Measurements from ENCODE around the gene RNF31. TPM values are rescaled to one million over a fixed set of nuclear protein-coding genes. Genes with fewer than 3 reads are reported as not detected.

Gene RNF31
- polyA plus RNA-seq, 1 of the 3 experiments (the other 2 are of a cell fraction): 19.2 TPM

DNA sequence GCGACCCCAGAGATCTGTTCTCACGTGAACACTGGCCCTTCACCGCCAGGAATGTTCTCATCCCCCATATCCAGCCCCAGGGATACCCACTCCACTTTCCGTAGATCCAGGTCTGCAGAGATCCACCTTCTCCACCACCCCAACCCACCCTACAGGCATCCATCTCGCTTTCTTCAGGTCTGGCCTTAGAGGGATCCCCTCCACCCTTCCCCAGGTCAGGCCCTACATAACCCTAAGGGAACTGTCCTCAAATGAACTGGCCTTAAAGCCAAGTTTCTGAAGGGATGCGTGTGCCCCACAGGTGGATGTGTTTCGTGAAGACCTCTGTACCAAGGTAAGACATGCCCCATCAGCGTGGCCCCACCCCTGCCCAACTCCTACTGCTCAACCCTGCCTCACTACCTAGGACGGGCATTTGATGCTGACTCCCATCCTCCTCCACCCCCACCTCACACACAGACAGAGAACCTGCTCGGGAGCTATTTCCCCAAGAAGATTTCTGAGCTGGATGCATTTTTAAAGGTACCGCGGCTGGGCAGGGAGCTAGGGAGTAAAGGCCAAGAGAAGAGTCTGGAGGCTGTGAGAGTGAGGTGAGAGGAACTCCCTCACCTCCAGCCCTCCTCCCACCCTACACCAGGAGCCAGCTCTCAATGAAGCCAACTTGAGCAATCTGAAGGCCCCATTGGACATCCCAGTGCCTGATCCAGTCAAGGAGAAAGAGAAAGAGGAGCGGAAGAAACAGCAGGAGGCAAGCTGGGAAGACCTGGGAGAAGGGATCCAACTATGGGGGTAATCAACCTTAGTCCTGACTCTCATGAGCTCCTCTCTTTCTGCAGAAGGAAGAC, 10.4 kb upstream of the RNF31 start:
- DNase-seq: no peak
- no peaks in the 10 kb centered on the region for H3K27me3 ChIP-seq (ENCODE audit: insufficient read depth)
- no peaks in the 10 kb centered on the region for H3K9me3 ChIP-seq
- peaks cover 6 to 31% of the 10 kb centered on the region in 2 experiments; a peak in 3 of 4 replicates for H3K4me1 ChIP-seq (ENCODE audit: control insufficient read depth in 1 of 2, insufficient read depth in 2 of 2, low read depth in 1 of 2, low read length in 1 of 2)
- WGBS (ENCODE audit: low lambda C conversion rate): 49% methylated on average over 13 of the region's 13 CpGs
- peaks cover 33% of the 10 kb centered on the region for H3K79me2 ChIP-seq (ENCODE audit: insufficient read depth)
- no peaks in the 10 kb centered on the region for H4K20me1 ChIP-seq (ENCODE audit: insufficient read depth)
- H3F3A ChIP-seq (replicated peaks; ENCODE audit: insufficient read depth): peaks cover 10% of the 10 kb centered on the region
- CTCF ChIA-PET: interaction anchor here (0.7 to 4.7 kb wide), 6 partner anchors 11 to 46 kb away, joined by 3 to 22 read pairs (median 4); partner anchors contain the start of genes DCAF11, IRF9, NRL and PCK2
- H3K4me3 ChIP-seq (ENCODE audit: low read depth in 2 of 2, low read length in 1 of 2): peak overlapping the region; percentile 82 to 91
- H3K4me2 ChIP-seq: peak overlapping the region; percentile 82
- POLR2A ChIA-PET: interaction anchor here (0.6 to 3.0 kb wide), 7 partner anchors 8 to 1261 kb away, joined by 3 to 21 read pairs (median 5); partner anchors contain the start of genes DCAF11, IRF9, NRL and PSME2
- peaks cover 21 to 24% of the 10 kb centered on the region in 2 experiments for H3K36me3 ChIP-seq (replicated peaks in 1 of 2; ENCODE audit: control insufficient read depth in 1 of 2, insufficient read depth in 2 of 2, low read length in 1 of 2)
- no peak overlapping the region for H2AFZ ChIP-seq (ENCODE audit: low read depth)
- no peak for TF ChIP-seq TEAD4 (IDR thresholded peaks at IDR 0.05; ENCODE audit: borderline replicate concordance, insufficient read depth)
- TF ChIP-seq, protein P1, sequence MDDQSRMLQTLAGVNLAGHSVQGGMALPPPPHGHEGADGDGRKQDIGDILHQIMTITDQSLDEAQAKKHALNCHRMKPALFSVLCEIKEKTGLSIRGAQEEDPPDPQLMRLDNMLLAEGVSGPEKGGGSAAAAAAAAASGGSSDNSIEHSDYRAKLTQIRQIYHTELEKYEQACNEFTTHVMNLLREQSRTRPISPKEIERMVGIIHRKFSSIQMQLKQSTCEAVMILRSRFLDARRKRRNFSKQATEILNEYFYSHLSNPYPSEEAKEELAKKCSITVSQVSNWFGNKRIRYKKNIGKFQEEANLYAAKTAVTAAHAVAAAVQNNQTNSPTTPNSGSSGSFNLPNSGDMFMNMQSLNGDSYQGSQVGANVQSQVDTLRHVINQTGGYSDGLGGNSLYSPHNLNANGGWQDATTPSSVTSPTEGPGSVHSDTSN (IDR thresholded peaks at IDR 0.05): no peak
- no peak for TF ChIP-seq JUND (IDR thresholded peaks at IDR 0.05)
- TF ChIP-seq FOXM1 (IDR thresholded peaks at IDR 0.05; ENCODE audit: low read depth): no peak
- TF ChIP-seq, protein P2, sequence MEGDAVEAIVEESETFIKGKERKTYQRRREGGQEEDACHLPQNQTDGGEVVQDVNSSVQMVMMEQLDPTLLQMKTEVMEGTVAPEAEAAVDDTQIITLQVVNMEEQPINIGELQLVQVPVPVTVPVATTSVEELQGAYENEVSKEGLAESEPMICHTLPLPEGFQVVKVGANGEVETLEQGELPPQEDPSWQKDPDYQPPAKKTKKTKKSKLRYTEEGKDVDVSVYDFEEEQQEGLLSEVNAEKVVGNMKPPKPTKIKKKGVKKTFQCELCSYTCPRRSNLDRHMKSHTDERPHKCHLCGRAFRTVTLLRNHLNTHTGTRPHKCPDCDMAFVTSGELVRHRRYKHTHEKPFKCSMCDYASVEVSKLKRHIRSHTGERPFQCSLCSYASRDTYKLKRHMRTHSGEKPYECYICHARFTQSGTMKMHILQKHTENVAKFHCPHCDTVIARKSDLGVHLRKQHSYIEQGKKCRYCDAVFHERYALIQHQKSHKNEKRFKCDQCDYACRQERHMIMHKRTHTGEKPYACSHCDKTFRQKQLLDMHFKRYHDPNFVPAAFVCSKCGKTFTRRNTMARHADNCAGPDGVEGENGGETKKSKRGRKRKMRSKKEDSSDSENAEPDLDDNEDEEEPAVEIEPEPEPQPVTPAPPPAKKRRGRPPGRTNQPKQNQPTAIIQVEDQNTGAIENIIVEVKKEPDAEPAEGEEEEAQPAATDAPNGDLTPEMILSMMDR (IDR thresholded peaks at IDR 0.05): no peak
- no peak for TF ChIP-seq GABPA (IDR thresholded peaks at IDR 0.05; ENCODE audit: low read depth)
- TF ChIP-seq SMC3 (IDR thresholded peaks at IDR 0.05; ENCODE audit: low read depth, low read length): no peak
- no peaks in the 10 kb centered on the region for H3K9me2 ChIP-seq
- peak overlapping the region; percentile 94 for H3K9ac ChIP-seq
- H3K27ac ChIP-seq (ENCODE audit: low read depth in 2 of 2, low read length in 1 of 2): peak overlapping the region in 1 of 2 experiments; percentile 64; a peak in 1 of 4 replicates

DNA sequence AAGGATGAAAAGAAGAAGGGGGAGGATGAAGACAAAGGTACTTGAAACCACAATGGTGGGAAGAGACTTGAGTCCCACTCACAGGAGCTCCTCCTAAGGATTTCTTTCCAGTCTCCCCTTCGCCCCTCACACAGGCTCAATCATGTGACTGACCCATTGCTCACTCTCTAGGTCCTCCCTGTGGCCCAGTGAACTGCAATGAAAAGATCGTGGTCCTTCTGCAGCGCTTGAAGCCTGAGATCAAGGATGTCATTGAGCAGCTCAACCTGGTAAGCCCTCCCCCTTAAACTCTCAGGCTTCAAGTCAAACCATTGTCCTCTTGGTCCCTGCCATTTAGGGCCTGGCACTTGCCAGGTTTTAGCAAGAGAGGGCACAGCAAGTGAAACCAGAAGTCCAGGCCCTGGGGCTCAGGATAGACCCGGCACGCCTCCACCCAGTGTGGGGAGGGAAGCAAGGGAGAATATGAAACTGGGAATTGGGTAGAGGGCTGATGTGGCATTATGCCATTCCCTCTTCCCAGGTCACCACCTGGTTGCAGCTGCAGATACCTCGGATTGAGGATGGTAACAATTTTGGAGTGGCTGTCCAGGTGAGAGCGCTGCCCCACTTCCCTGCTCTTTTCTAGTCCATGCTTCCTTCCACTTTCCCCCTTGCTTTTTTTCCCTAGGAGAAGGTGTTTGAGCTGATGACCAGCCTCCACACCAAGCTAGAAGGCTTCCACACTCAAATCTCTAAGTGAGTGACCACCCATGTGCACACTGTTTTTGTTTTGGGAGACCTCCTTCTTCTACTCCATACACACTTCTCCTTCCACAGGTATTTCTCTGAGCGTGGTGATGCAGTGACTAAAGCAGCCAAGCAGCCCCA, 9.5 kb upstream of the RNF31 start:
- Histone ChIP-seq H3K4me1 (ENCODE audit: control insufficient read depth in 1 of 2, insufficient read depth in 2 of 2, low read depth in 1 of 2, low read length in 1 of 2) (peaks cover 6 to 36% of the 10 kb centered on the region in 2 experiments; a peak in 3 of 4 replicates), H3K27ac (ENCODE audit: low read depth in 2 of 2, low read length in 1 of 2) (peak overlapping the region in 1 of 2 experiments; percentile 11; a peak in 1 of 4 replicates), H3K9ac (no peak overlapping the region), H2AFZ (ENCODE audit: low read depth) (no peak overlapping the region), H3K36me3 (replicated peaks in 1 of 2; ENCODE audit: control insufficient read depth in 1 of 2, insufficient read depth in 2 of 2, low read length in 1 of 2) (peaks cover 21 to 24% of the 10 kb centered on the region in 2 experiments), H3K4me2 (peak overlapping the region; percentile 82; the same call in 1 of the 2 replicates), H3K27me3 (ENCODE audit: insufficient read depth) (no peaks in the 10 kb centered on the region), H3K9me3 (no peaks in the 10 kb centered on the region), H3K79me2 (ENCODE audit: insufficient read depth) (peaks cover 37% of the 10 kb centered on the region), H3F3A (replicated peaks; ENCODE audit: insufficient read depth) (peaks cover 15% of the 10 kb centered on the region), H3K4me3 (ENCODE audit: low read depth in 2 of 2, low read length in 1 of 2) (0 out of 4 replicates have a peak overlapping the region, but pooled peaks of 1 of the 2 experiments have one; percentile 82), H3K9me2 (no peaks in the 10 kb centered on the region), H4K20me1 (ENCODE audit: insufficient read depth) (no peaks in the 10 kb centered on the region)
- 0 out of 2 replicates have a peak, but pooled peaks have one; percentile 14 for TF ChIP-seq POLR2AphosphoS5 (IDR thresholded peaks at IDR 0.05; ENCODE audit: low read depth, low read length)
- TF ChIP-seq, protein P3, sequence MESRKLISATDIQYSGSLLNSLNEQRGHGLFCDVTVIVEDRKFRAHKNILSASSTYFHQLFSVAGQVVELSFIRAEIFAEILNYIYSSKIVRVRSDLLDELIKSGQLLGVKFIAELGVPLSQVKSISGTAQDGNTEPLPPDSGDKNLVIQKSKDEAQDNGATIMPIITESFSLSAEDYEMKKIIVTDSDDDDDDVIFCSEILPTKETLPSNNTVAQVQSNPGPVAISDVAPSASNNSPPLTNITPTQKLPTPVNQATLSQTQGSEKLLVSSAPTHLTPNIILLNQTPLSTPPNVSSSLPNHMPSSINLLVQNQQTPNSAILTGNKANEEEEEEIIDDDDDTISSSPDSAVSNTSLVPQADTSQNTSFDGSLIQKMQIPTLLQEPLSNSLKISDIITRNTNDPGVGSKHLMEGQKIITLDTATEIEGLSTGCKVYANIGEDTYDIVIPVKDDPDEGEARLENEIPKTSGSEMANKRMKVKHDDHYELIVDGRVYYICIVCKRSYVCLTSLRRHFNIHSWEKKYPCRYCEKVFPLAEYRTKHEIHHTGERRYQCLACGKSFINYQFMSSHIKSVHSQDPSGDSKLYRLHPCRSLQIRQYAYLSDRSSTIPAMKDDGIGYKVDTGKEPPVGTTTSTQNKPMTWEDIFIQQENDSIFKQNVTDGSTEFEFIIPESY (IDR thresholded peaks at IDR 0.05; ENCODE audit: borderline replicate concordance, low read depth): no peak
- no peak for DNase-seq
- ChIA-PET POLR2A (interaction anchor here (0.6 to 3.0 kb wide), 6 partner anchors 9 to 1262 kb away, joined by 3 to 21 read pairs (median 5); partner anchors contain the start of genes DCAF11, IRF9, NRL and PSME2), CTCF (interaction anchor here (0.7 to 4.7 kb wide), 5 partner anchors 9 to 47 kb away, joined by 3 to 22 read pairs (median 3); partner anchors contain the start of genes IRF9, PCK2 and RNF31)
- 92% methylated on average over 8 of the region's 8 CpGs for WGBS (ENCODE audit: low lambda C conversion rate)

Data from SK-N-SH (cell line).